Measurements from ENCODE around the gene SLC22A16.
"Not testable (repeated sequence)": the region's sequence is repeated elsewhere in the genome, so short reads cannot be mapped to it uniquely, and the experiment has no call there.

SLC22A16 gene

GRCh38 chr6:110476046-110476849 lies at the start of gene SLC22A16:
Gene SLC22A16, minus strand, starts transcription at chr6:110476613. Its CDS starts 39 bp downstream, at chr6:110476574.
- no peak for DNase-seq (ENCODE audit: low spot score)

- DNase-seq (ENCODE audit: low spot score) = no peak
These were observed 48.6 kb upstream of the SLC22A16 start for GRCh38 chr6:110525001-110525400.

- DNase-seq (ENCODE audit: low spot score) = no peak
These were observed 47.9 kb upstream of the SLC22A16 start for GRCh38 chr6:110524305-110524704.

GRCh38 chr6:110523451-110524021 lies 47.1 kb upstream of the SLC22A16 start:
- DNase-seq (ENCODE audit: low spot score) = no peak

- DNase-seq (ENCODE audit: low spot score) = no peak
These were observed 46.0 kb upstream of the SLC22A16 start for GRCh38 chr6:110522427-110522826.

- no peak for DNase-seq (ENCODE audit: low spot score)
These were observed 44.7 kb upstream of the SLC22A16 start for GRCh38 chr6:110520992-110521543.

GRCh38 chr6:110520209-110520965 lies 44.0 kb upstream of the SLC22A16 start:
- DNase-seq (ENCODE audit: low spot score) = no peak

- no peak for DNase-seq (ENCODE audit: low spot score)
These were observed 41.3 kb upstream of the SLC22A16 start for GRCh38 chr6:110517601-110518281.

- DNase-seq (ENCODE audit: low spot score) = no peak
These were observed 40.6 kb upstream of the SLC22A16 start for GRCh38 chr6:110517034-110517433.

- no peak for DNase-seq (ENCODE audit: low spot score)
These were observed 38.4 kb upstream of the SLC22A16 start for GRCh38 chr6:110514818-110515217.

- no peak for DNase-seq (ENCODE audit: low spot score)
These were observed 36.6 kb upstream of the SLC22A16 start for GRCh38 chr6:110512991-110513390.

- DNase-seq (ENCODE audit: low spot score) = not testable (repeated sequence)
These were observed 36.1 kb upstream of the SLC22A16 start for GRCh38 chr6:110512549-110512948.

- no peak for DNase-seq (ENCODE audit: low spot score)
These were observed 35.0 kb upstream of the SLC22A16 start for GRCh38 chr6:110511401-110511800.

GRCh38 chr6:110509617-110510241 lies 33.3 kb upstream of the SLC22A16 start:
- DNase-seq (ENCODE audit: low spot score) = no peak

GRCh38 chr6:110504891-110505290 lies 28.5 kb upstream of the SLC22A16 start:
- not testable (repeated sequence) for DNase-seq (ENCODE audit: low spot score)

- no peak for DNase-seq (ENCODE audit: low spot score)
These were observed 19.5 kb upstream of the SLC22A16 start for GRCh38 chr6:110495949-110496348.

- no peak for DNase-seq (ENCODE audit: low spot score)
These were observed 16.9 kb upstream of the SLC22A16 start for GRCh38 chr6:110493253-110493800.

- no peak for DNase-seq (ENCODE audit: low spot score)
These were observed 16.2 kb upstream of the SLC22A16 start for GRCh38 chr6:110492584-110492983.

GRCh38 chr6:110491644-110492317 lies 15.4 kb upstream of the SLC22A16 start:
- no peak for DNase-seq (ENCODE audit: low spot score)

- no peak for DNase-seq (ENCODE audit: low spot score)
These were observed 14.9 kb upstream of the SLC22A16 start for GRCh38 chr6:110491299-110491643.

GRCh38 chr6:110490110-110490509 lies 13.7 kb upstream of the SLC22A16 start:
- no peak for DNase-seq (ENCODE audit: low spot score)
